ENCODE measurements around the gene EVA1C. TPM values are rescaled to one million over a fixed set of nuclear protein-coding genes. Genes with fewer than 3 reads are reported as not detected.

The EVA1C gene
- total RNA-seq, 2 experiments from 2014 or later: 11.1 to 13.7 TPM

DNA sequence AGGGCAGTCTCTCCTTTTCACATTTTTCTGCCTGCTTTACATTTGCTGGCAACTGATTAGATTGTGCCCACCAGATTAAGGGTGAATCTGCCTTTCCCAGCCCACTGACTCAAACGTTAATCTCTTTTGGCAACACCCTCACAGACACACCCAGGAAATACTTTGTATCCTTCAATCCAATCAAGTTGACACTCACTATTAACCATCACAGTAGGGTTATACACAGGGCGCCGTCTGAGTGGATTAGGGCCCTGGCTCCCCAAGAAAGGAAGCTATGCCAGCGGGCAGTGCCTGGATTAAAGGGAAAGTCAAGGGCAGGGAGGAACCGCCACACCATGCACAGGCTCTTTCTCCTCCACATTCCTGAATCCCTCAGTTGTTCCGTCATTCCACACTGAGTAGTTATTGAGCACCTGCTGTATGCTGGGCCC is 56.2 kb downstream of the EVA1C start:
- intact Hi-C loops (cut with micrococcal nuclease): no loop called here
- ATAC-seq: no peak
- H3K27ac Mint-ChIP-seq: no peak overlapping the region

DNA sequence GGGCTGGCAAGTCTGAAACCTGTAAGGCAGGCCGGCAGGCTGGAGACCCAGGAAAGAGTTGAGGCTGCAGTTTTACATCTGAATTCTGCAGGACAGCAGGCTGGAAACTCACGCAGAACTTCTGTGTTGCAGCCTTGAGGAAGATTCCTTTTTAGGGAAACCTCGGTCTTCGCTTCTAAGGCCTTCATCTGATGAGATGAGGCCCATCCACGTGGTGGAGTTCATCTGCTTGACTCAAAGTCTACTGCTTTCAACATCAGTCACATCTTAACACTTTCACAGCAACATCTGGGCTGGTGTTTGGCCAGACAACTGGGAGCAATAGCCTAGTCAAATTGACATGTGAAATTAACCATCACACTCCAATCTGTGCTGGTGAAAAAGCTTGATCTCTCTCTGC is 57.1 kb downstream of the EVA1C start:
- Mint-ChIP-seq H3K9me3 (no peaks in the 10 kb centered on the region), H3K27ac (no peak overlapping the region), H3K4me1 (ENCODE audit: low read depth) (no peaks in the 10 kb centered on the region), H3K36me3 (ENCODE audit: low read depth) (peaks cover 15% of the 10 kb centered on the region), H3K27me3 (no peaks in the 10 kb centered on the region), H3K4me3 (no peak overlapping the region)
- DNase-seq: no peak
- ChIA-PET CTCF (no interaction called here), POLR2A (interaction anchor here (1.2 kb wide), 1 partner anchor 11 kb away, joined by 3 read pairs; no protein-coding TSS in a partner anchor)
- no peak for ATAC-seq
- intact Hi-C loops (cut with micrococcal nuclease): no loop called here
- TF ChIP-seq, protein P1, sequence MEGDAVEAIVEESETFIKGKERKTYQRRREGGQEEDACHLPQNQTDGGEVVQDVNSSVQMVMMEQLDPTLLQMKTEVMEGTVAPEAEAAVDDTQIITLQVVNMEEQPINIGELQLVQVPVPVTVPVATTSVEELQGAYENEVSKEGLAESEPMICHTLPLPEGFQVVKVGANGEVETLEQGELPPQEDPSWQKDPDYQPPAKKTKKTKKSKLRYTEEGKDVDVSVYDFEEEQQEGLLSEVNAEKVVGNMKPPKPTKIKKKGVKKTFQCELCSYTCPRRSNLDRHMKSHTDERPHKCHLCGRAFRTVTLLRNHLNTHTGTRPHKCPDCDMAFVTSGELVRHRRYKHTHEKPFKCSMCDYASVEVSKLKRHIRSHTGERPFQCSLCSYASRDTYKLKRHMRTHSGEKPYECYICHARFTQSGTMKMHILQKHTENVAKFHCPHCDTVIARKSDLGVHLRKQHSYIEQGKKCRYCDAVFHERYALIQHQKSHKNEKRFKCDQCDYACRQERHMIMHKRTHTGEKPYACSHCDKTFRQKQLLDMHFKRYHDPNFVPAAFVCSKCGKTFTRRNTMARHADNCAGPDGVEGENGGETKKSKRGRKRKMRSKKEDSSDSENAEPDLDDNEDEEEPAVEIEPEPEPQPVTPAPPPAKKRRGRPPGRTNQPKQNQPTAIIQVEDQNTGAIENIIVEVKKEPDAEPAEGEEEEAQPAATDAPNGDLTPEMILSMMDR (IDR thresholded peaks at IDR 0.05): no peak

More for the DNA sequence above, 56.2 kb downstream of the EVA1C start:
- ChIA-PET POLR2A (interaction anchor here (1.2 kb wide), 1 partner anchor 12 kb away, joined by 3 read pairs; no protein-coding TSS in a partner anchor), CTCF (no interaction called here)
- H3K9me3 Mint-ChIP-seq: no peaks in the 10 kb centered on the region
- no peaks in the 10 kb centered on the region for H3K27me3 Mint-ChIP-seq
- peaks cover 5% of the 10 kb centered on the region for H3K4me1 Mint-ChIP-seq (ENCODE audit: low read depth)
- no peak overlapping the region for H3K4me3 Mint-ChIP-seq
- no peak for DNase-seq
- TF ChIP-seq, protein P1 (IDR thresholded peaks at IDR 0.05): no peak
- H3K36me3 Mint-ChIP-seq (ENCODE audit: low read depth): peaks cover 17% of the 10 kb centered on the region

DNA sequence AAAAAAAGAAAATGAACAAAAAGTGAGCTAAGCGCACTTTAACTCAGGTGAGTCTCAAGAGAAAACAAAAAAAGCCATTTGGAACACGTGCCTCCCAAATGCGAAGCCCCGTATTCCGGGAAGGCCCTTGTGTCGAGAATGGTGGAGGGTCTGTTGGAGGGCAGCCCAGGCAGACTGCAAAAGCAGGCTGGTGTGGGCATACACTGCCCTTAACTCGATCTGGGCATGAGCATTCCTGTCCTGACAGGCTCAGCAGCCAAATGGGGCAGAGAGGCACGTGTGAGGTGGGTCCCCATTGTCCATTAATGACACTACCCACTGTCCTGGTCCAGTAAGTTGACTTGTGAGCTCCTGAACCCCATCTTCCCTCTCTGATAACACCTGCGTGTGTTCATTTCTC is 57.7 kb downstream of the EVA1C start:
- intact Hi-C loops (cut with micrococcal nuclease): no loop called here
- POLR2A ChIA-PET: no interaction called here
- DNase-seq (no peak), ATAC-seq (no peak)
- H3K4me1 Mint-ChIP-seq (ENCODE audit: low read depth): no peaks in the 10 kb centered on the region
- H3K27ac Mint-ChIP-seq: no peak overlapping the region
- CTCF ChIA-PET: no interaction called here
- TF ChIP-seq, protein P1 (IDR thresholded peaks at IDR 0.05): no peak
- no peaks in the 10 kb centered on the region for H3K9me3 Mint-ChIP-seq
- H3K4me3 Mint-ChIP-seq: no peak overlapping the region
- peaks cover 11% of the 10 kb centered on the region for H3K36me3 Mint-ChIP-seq (ENCODE audit: low read depth)
- no peaks in the 10 kb centered on the region for H3K27me3 Mint-ChIP-seq

DNA sequence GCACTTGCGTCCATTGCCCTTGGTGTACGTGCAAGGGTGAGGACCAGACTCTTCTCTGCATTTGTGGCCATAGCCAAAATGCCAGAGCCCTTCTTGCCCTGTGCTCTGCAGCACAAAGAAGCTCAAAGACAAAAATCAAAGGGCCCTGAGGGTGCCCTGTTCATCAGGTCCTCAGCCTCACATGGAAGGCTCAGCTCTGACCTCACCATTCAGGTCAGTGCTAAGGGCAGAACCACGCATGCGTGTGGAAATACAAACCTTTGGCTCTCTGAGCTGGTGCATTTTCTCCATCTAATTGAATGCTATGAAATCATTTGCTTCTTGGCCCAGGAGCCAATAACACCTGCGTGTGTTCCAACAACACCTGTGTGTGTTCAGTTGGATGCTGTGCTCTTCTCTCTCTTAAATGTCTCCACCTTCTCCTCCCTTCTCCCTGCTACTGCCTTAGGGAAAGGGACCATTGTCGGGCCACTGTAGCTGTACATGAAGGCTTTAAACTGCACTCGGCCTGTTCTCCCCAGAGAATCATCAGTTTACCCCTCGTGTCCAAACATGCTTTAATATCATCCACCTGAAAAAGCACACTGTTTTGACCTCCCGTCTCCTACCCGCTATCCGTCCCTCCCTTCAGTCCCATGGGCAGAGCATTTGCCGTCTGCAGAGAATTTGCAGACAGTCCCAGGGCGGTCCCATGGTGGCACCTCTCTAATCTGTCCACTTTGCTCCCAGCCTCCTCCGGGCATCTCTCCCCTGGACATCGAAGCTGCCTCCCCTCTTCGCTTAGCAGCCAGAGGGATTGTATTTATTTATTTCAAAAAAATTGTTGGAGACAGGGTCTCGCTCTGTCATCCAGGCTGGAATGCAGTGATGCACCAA is 60.6 kb downstream of the EVA1C start:
- no peaks in the 10 kb centered on the region for H3K27me3 Mint-ChIP-seq
- H3K4me3 Mint-ChIP-seq: no peak overlapping the region
- H3K9me3 Mint-ChIP-seq: no peaks in the 10 kb centered on the region
- TF ChIP-seq, protein P1 (IDR thresholded peaks at IDR 0.05): no peak
- no peaks in the 10 kb centered on the region for H3K4me1 Mint-ChIP-seq (ENCODE audit: low read depth)
- ChIA-PET POLR2A (interaction anchor here (0.7 kb wide), 1 partner anchor 33 kb away, joined by 3 read pairs; no protein-coding TSS in a partner anchor), CTCF (interaction anchor here (0.6 kb wide), 1 partner anchor 96 kb away, joined by 3 read pairs; no protein-coding TSS in a partner anchor)
- no peak overlapping the region for H3K27ac Mint-ChIP-seq
- DNase-seq (no peak), ATAC-seq (no peak)
- intact Hi-C loops (cut with micrococcal nuclease): no loop called here
- H3K36me3 Mint-ChIP-seq (ENCODE audit: low read depth): peaks cover 13% of the 10 kb centered on the region

All from activated CD8-positive, alpha-beta T cell treated with anti-CD3 and anti-CD28 coated beads for 36 hours (primary cell).